Activated naive CD4-positive, alpha-beta T cell treated with anti-CD3 and anti-CD28 coated beads, Interleukin-2, amount 50 U/mL, for 16 hours (primary cell): ENCODE data around the gene PPM1H.

ENCODE experiments used
- DNase-seq: peaks from one replicate; pipeline ENCODE4 v3.0.0-alpha.2; 2020

Gene PPM1H

DNA sequence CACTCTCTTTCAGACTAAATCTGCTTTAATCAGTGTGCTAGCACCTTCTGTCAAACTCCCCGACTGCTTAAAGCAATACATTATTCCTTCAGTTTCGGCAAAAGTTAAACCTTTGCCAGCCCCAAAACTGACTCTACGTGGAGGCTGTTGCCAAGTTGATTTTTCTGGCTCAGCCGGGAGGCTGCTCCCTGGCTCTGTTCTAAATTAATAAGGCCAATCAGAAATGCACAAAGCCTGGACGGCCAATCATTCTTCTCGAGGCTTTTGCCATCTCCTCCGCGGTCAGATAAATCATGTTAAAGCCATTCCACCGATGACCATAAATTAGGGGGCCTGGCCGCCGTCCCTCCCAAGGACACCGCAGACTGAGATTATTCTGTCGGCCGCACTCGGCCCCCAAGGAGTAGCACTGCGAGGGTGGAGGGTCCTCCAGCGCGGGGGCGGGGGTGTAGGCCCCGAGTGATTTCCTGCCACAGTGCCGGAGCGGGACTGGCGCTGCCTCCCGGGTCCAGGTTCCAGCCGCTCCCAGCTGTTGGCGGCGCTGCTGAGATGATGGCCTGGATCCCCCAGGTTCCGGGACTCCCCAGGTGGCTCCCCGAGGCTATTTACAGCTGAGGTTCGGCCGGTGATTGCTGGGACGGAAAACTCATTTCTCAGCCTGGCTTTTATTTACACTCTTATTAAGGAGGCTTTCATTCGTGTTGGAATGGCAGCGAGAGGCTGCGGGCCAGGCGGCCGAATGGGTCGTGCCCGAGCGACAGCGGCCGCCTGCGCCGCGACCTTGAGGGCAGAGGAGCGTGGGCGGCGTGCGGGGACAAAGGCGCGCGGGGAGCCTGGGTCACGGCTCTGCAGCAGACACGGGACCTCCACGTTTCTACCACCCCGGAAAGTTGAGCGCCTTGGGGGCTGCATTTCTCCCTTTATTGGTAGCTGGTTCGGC lies 303.2 kb downstream of the PPM1H start:
- DNase-seq, result peak; percentile 18

DNA sequence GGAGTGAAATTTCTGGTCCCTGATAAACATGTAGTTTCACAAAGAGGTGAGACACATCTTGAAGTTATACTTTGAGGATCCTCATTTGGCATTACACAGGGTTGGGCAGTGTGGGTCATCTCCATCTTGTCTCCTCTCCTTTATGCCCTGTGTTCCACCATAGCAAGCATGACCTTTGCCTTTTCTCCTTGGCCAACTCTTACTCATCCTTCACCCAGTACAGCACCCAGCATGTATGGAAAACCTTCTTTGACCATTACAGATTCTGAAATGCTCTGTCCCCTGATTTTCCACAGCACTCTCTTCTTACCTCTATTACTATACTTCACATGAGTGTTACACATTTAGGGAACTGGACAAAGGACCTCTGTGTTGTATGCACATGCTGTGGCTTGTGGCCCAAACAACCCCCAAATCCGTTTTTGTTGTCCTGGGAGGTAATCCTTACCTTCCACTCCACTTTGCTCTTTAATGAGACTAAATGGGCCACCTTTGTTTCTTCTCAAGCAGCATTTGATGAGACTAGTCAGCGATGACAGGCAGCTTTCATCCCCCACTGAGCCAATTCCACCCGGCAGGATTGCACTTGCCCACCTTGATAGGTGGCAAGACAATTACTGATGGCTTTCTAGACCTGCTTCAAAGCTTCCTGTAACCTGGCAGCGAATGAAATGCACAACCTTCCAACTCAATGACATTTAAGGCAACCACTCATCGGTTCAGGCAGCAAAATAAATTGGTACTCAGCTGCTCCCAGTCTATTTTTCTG lies 304.8 kb downstream of the PPM1H start:
- DNase-seq, result no peak

DNA sequence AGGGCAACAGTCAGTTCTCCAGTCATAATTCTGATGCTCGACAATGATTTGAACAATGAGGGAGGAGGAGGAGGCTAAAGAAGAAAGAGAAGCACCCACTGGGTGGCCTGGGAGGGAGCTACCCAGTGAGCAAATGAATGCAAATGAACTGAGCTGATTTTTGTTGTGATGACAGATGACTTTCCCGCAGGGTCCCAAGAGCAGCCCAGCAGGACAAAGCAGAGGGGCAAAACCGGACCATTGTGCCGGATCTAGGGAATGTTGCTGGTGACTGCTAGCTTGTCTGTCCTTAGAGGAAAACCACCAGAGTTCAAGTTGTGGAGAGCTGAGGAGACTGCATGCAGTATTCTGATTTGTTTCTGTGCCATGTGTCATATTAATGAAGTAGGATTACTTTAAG lies 305.5 kb downstream of the PPM1H start:
- DNase-seq, result no peak

DNA sequence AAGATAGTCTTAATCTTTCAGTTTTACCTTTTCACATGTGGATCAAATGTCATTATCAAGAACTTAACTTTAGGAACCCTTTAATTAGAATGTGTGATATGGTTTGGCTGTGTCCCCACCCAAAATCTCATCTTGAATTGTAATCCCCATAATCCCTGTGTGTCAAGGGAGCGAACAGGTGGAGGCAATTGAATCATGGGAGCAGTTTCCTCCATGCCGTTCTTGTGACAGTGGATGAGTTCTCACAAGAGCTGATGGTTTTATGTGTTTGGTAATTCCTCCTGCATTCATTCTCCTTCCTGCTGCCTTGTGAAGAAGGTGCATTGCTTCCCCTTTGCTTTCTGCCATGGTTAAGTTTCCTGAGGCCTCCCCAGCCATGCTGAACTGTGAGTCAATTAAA lies 307.8 kb downstream of the PPM1H start:
- no peak for DNase-seq

DNA sequence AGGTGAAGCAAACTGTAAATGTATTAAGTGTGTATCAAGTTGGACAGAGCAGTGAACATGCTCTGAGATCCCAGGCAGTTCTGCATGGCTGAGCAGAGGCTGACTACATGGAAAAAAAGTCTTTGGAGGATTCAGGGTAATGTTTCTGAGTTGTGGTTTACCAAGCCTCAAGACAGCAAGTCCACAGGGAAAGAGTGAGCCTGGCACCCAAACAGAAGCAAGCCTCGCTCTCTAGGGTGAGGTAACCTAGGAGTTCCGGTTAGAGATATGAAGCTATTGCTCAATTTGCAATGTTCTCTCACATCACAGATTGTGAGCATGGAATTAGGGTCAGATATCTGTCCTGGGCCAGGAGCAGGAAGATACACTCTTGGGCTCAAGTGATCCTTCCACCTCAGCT lies 309.7 kb downstream of the PPM1H start:
- no peak for DNase-seq

DNA sequence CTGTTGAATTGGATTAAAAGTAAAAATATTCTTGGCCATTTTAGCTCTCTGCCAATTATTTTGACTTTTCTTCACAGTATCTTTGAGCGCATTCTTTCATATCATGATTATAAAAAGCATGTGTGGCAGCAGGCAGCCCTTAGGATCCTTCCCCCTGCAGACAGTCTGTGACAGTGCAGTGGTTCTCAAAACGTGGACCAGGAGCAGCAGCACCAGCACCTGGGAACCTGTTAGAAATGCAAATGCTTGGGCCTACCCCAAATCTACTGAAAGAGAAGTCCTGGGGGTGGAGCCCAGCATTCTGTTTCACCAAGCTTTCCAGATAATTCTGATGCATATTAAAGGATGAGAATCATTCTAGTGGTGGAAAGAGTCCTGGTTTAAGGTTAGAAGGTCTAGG lies 312.8 kb downstream of the PPM1H start:
- no peak for DNase-seq

DNA sequence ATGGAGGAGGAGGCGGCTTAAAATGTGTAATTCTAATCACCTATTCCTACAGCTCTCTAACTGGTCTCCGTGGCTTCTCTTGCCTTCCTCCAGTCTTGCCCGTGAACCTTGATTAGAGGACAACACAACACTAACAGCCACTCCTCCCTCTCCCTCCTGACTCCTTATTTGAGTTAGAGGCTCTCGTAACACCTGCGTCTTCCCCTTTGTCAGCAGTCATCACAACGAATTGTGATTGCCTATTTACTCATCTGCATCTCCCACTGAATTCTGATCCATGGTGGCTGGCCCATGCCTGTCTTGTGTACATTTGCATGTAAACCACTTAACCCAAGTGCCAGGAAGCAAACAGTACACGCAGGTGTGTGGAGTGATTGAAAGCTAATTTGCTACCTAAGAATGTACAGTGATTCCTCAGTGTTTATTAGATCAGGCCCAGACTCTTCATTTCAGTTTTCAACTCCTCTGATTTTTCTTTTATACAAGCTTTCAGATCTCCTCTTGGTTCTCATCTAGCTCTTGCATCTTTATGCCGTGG lies 313.8 kb downstream of the PPM1H start:
- DNase-seq, result no peak

DNA sequence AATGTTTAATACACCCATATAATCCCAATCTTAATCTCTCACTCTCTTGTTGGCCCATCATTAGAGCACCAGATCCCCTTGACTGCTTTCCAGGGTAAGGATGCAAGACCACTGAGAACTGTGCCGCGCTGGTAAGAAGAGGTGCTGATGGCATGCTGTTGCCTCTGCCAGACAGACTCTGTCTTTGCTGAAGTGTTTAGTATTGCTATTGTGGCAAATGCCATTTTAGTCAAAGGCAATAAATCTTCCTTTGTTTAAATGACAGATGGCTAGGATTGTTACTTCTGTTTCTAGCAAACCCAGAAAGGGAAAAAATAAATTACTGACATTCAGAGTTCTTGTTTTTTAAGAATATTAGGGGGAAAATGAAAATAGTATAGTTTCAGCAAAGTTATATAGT lies 316.0 kb downstream of the PPM1H start:
- no peak for DNase-seq

DNA sequence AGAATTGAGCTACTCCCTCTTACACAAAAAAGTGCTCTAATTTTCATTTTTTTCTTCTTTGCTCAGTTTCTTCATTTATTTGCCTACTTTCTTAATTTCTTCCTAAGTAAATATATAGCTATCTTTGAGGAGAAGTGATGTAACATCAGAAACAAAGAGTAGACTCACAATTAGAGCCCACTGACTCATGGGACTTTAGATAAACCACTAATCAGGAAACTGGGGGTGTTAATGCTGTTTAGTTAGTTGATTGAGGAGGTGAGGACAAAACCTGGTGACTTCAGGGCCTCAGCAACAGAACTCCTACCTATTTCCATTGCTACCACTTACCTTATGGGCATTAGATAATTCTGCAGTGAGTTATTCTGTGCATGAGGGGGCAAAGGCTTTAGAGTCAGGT lies 316.6 kb downstream of the PPM1H start:
- no peak for DNase-seq

DNA sequence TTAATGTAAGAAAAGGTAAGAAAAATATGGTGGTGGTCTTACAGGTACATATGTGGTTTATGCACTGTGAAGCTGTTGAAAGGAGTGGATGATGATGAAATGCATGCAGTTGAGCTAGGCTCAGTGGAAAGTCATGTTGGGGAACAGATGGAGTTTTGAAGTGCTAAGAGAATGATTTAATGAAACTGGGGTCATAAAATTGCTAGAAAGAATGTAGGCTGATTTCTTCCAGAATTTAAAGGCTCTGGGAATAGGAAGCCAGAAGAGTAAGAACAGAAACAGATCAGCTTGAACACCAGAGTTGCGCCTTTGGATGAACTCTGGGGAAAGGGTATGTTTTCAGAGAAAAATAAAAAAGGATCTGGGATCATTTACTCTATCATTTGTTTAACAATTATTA lies 321.9 kb downstream of the PPM1H start:
- DNase-seq, result no peak

DNA sequence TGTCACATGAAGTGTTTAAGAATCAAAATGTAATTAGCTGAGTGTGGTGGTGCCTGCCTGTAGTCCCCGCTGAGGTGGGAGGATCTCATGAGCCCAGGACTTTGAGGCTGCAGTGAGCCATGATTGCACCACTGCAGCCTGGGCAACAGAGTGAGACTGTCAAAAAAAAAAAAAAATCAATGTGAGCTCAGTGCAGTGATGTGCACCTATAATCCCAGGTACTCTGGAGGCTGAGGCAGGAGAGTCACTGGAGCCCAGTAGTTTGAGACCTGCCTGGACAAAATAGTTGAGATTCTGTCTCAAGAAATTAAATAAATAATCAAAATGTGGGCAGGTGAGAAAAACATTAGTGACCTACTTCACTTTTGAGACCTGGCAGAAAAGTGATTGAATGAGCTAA lies 328.3 kb downstream of the PPM1H start:
- DNase-seq, result no peak

DNA sequence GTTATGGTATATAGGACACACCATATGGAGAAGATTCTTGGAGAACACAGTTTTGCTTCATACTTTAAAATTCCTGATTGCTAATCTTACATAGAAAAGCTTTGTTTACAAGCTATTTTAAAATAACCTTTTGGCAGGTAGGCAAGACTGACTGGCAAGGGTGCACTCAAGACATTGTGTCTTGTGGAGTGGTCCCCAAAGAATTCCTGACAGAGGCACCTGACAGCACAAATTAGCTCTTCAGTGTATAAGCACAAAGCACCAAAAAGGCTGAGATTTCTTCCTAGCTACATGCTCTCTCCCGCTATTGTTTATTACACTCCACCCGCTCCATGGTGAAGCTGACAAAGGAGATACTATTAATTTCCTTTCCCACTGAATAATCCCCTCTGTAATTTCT lies 329.0 kb downstream of the PPM1H start:
- DNase-seq, result no peak

DNA sequence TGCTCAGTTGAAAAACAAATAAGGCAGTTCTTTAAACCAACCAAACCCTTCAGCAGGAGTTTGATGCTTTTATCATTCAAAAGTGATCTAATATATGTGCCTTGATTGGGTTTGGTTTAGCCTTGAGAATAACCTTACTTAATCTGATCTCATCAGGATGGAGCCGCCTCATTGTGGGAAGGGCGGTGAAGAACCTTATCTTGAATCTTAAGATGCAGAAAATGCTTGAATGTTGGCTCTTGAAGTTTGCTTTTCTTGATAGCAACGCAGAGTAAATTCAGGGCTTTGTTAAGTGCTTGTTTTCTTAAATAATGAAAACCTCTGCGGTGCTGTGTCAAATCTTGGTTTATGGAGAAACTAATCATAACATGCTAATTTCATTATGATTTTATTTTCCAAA lies 330.1 kb downstream of the PPM1H start:
- no peak for DNase-seq

DNA sequence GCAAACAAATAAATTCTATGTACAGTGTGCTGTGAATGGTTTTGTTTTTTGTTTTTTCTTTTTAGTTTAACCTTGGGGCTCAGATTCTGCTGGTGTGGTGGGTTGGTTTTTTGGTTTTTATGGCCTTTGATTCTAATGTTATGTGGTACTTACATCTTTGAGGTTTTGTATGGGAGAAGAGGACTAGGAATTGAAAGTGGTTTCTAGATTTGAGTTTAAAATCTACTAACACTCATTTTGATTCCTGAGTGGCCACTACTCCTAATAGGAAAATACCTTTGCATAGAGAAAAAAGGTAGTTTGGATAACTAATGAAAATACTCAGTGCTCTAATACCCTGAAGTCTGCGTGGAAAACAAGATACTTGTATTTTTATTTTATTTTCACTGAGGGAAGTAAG lies 330.6 kb downstream of the PPM1H start:
- DNase-seq, result no peak

DNA sequence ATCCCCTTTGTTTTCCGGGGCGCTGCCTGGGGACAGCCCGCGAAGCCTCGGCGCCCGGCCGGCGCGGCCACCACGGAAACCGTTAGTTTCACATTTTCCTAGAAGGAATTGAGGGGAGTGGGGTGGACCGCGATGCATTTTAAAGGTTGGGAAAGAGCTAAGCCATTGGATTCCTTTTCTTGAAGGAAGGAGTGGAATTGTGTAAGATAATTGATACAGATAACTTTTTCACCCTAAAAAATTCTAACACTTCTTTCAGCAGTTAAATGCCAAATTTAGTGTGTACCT lies 331.2 kb downstream of the PPM1H start:
- no peak for DNase-seq

DNA sequence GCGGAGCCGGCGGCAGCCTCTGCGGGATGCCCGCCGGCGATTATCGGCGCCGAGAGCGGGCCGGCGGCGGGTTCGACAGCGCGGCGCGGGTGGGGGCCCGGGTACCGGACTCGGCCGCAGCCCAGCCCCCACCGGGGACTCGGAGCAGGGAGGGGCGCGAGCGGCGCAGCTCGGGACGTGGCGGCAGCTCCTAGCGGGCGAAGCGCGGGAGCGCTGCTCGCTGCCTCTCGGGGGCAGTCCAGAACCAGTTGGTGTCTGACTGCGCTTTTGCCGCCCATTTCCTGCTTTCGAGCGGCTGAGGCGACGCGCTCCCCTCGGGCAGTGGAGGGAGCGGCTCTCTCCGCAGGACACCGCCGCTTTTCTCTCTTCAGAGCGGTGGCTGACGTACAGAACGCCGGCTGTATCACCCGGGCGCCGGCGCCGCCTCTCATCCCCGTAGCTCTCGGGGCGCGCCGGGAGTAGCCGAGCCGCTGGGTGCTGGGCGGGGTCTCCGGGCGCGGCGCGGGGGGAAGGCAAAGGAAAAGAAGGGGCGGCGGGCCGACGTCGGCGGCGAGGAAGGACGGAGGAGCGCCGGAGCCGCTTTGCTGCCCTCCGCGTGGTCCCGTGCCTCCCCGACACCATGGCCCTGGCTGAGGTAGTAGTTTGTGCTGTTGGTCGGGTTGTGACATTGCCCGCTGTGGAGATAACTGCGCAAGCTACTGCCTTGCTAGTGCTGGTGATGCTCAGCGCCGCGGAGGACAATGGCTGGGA lies 331.7 kb downstream of the PPM1H start:
- DNase-seq, result peak; percentile 79

DNA sequence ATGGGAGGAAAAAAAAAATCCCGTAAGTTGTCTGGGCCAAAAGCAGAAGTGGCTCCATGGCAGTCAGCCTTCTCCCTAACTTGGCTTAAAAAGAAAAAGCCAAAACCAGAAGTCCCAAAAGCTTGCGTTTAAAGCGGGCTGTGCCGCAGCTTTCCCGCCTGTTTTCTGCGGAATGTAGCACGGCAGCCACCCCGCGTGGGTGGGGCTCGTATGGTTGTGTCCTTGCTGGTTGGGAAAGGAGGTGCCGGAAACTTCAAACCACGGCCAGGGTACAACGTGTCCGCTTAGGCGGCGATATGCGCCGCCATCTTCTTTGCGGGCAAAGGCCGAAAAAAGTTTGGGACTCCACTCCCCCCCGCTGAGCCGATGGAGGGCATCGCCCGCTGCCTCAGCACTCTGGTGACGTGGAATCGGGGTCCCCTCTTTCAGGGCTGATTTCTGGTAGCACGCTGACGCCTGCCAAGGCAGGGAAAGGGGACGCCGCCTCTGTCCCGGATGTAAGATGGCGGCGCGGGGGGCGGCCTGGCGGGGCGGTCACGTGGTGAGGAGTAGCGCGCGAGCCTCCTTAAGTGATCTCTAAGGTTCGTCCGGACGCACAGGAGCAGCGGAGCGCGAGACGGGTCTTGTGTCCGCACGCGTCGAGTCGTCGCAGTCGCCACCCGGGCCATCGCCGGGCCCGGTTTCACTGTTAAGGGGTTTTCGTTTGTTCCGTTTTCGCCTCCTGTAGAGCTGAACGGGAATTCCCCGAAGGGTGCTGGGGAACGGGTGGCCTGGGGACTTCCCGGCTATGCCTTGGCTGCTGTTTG lies 332.5 kb downstream of the PPM1H start:
- peak; percentile 86 for DNase-seq

DNA sequence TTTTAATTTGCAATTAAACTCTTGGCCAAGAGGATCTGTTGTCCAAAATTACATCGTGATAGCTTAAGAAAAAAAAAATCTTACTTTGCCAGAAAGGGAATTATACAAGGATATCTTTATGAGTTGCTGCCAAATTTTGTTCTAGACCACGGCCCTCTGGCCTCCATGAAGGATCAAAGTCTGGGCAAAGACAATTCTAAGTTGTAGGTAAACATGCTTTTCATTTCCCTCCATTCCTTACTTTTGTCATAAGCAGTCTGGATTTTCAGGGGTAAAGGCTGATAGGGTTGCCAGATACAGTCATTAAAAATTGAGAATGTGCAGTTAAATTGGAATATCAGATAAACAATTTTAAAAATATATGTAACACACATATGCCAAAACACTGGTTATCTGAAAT lies 333.2 kb downstream of the PPM1H start:
- DNase-seq, result no peak

DNA sequence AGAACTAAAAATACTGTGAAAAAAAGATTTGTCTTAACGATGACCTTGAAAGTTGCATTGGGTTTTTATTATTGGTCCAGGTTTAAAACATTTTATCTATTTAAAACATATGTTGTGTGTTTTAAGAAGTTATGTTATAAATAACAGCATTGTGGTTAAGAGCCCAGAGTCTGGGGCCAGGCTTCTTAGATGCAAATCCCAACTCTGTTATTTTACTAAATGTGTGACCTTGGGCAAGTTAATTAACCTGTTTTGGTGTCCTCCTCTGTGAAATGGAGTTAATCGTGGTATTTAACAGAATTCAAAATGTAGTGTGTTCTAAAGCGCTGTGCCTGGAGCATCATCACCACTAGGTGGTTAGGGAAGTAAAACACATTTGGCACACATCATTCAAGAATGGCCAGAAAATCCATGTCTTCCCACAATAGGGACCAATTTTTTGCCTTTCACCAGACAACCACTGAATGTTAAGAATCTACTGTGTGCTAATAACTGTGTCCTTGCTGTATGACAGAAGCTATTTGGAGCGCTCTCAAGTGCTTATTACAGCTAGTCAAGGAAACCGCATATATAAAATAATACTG lies 335.0 kb downstream of the PPM1H start:
- no peak for DNase-seq

DNA sequence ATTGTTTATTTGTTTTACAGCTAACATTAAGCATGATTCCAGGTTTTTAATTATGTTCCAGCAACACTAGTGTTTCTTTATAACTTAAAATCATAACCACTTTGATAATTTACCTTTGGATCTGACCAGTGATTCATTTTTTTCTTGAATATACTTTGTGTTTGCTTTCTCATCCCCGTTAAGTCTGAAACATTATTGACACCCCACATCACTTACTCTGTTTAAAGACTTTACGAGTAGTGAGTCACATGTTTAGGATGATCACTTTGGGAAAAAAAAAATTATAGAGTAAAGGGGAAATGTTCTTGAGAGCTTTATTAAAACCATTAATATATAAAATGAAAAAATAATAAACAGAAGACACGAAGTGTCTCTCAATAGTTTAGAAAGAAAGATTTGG lies 336.1 kb downstream of the PPM1H start:
- DNase-seq, result no peak

DNA sequence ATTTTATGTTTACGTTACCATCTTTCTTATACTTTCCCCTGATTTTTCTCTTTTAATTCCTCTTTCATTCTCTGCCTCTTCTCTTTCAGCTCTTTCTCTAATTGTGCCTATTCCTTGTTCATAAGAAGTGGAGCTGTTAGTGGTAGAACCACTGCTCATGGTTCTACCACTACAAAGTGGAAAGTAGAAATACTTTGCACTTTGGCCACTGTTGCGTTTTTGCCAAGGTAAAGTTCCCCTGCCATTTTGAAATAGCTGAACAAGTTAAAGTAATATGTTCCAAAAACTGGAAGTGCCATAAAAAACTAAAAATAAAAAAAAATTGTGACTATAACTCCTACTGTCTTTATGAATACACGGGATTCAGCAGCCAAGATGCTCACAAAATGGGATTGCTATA lies 337.7 kb downstream of the PPM1H start:
- DNase-seq, result no peak
